ENCODE results near the gene CXXC5.
"Not testable (repeated sequence)": the region's sequence is repeated elsewhere in the genome, so short reads cannot be mapped to it uniquely, and the experiment has no call there.

The CXXC5 gene

DNA sequence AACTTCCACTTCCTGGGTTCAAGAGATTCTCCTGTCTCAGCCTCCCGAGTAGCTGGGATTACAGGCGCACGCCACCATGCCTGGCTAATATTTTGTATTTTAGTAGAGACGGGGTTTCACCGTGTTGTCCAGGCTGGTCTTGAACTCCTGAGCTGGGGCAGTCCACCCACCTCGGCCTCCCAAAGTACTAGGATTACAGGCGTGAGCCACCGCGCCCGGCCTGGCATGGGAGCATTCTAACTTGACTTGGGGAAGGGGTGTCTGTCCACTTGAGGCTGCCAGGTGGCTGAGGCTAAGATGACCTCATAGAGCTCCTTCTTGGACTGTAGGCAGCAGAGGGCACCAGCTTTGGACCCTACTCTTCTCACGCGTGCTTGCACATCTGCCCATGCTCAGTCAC lies 65.7 kb downstream of the CXXC5 start:
- DNase-seq: not testable (repeated sequence)

DNA sequence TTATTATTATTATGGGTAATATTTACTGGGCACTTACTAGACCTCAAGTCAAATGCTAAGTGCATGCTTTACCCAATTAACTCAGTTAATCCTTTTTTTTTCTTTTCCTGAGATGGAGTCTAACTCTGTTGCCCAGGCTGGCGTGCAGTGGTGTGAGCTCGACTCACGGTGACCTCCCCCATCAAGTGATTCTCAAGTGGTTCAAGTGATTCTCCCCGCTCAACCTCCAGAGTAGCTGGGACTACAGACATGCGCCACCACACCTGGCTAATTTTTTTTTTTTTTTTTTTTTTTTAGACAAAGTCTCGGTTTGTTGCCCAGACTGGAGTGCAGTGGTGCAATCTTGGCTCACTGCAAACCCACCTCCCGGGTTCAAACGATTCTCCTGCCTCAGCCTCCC lies 69.1 kb downstream of the CXXC5 start:
- DNase-seq: no peak

DNA sequence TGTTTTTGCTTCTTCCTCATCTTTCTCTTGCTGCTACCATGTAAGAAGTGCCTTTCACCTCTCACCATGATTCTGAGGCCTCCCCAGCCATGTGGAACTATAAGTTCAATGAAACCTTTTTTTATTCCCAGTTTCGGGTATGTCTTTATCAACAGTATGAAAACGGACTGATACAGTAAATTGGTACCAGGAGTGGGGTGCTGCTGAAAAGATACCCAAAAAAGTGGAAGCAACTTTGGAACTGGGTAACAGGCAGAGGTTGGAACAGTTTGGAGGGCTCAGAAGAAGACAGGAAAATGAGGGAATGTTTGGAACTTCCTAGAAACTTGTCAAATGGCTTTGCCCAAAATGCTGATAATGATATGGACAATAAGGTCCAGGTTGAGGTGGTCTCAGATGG lies 70.3 kb downstream of the CXXC5 start:
- DNase-seq: not testable (repeated sequence)

DNA sequence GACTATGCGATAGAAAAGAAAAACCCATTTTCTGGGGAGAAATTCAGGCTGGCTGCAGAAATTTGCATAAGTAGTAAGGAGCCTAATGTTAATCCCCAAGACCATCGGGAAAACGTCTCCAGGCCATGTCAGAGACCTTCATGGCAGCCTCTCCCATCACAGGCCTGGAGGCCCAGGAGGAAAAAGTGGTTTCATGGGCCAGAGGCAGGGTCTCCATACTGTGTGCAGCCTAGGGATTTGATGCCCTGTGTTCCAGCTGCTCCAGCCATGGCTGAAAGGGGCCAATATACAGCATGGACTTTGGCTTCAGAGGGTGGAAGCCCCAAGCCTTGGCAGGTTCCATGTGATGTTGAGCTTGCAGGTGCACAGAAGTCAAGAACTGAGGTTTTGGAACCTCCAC lies 71.8 kb downstream of the CXXC5 start:
- not testable (repeated sequence) for DNase-seq

DNA sequence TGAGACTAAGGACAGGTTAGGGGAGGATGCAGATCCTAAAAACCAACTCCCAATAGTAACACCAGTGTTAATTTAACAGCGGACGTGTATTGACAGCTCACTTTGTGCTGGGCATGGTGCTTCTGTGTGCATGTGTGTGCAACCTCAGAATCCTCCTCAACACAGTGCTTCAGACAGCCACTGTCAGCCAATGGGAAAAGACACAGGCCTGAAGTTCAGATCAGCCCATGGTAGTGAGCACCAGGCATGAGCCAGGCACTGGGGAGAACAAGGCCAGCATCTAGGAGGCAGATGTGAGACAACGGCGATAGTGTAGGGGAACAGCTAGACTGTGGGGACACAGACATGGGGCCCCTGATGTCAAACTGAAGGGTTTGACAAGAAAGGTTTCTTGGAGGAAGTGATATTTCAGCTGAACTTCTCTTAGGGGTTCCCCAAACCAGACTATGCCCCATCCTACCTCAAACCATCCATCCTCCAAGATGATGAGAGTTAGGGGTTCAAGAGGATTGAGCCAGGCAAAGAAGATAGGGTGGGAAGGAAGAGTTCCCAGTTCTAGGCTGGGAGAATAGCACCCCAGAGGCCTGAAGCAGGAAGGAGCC lies 75.9 kb downstream of the CXXC5 start:
- no peak for DNase-seq

DNA sequence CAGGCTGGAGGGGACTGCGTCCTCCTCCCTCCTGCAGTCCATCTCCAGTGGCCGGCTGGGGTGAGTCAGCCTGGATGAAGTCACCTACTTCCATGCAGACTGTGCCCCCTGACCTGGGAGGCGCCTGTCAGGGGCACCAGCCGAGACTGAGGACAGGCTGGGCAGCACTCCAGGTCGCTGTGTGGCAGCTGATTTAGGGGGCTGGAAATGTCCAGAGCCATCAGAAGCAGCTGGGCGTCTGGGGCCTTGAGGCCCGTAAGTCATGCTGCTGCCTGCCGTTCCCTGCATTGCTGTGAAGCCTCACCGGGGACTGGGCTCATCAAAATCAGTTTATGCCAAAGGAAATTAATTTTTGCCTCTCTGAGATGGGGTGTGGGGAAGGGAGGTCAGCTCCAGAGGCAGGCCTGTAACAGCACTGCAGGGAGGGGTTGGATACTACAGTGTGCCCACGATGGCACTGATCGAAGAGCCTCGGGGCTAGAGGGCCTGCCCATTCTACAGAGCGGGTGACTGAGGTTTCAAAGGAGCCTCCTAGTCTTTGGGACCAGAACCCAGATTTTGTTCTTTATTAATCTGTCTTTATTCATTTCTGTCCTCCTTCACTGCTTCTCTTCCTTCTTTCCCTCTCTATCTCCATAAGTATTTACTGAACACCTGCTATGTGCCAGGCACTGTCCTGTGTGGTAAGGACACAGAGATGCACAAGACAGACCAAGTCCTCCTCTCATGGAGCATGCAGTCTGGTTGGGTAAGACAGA lies 77.1 kb downstream of the CXXC5 start:
- no peak for DNase-seq

DNA sequence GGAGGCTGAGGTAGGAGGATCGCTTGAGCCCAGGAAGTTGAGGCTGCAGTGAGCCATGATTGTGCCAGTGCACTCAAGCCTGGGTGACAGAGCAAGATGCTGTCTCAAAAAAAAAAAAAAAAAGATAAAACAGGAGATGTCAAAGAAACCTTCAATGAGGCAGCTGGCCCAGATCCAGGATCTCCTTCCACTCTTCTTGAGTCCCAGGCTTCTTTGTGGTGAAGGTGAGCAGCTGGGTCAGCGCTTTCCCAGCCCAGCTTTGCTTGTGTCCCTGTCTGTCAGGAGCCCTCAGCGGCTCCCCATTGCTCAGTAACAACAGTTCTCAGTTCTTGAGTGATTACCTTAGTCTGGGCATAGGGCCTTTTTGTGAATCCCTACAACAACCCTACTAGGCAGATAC lies 78.1 kb downstream of the CXXC5 start:
- no peak for DNase-seq

DNA sequence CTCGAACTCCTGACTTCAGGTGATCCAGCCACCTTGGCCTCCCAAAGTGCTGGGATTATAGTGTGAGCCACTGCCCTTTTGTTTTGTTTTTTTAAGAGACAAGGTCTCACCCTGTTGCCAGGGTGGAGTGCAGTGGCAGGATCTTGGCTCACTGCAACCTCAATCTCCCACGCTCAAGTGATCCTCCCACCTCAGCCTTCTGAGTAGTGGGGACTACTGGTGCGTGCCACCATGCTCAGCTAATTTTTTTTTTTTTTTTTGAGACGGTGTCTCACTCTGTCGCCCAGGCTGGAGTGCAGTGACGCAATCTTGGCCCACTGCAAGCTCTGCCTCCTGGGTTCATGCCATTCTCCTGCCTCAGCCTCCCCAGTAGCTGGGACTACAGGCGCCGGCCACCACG lies 79.5 kb downstream of the CXXC5 start:
- DNase-seq: not testable (repeated sequence)

DNA sequence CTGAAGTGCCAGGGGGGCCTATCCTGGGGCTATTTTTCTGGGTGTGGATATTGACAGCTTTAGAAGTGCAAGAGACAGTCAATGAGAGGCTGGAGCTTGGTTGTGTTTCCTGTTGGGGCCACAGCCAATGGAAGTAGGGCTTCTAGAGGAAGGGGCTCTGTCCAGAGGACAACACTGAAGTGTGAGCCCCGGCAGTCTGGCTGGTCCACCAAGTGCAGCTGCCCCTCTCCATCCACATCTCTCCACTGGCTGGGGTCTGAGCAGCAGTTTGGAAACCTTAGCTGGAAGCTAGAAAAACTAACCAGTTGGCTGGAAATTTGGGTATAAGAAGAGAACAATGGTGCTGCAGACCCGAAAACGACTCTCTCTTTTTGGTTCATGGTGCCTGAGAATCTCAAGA lies 83.1 kb downstream of the CXXC5 start:
- DNase-seq: no peak

DNA sequence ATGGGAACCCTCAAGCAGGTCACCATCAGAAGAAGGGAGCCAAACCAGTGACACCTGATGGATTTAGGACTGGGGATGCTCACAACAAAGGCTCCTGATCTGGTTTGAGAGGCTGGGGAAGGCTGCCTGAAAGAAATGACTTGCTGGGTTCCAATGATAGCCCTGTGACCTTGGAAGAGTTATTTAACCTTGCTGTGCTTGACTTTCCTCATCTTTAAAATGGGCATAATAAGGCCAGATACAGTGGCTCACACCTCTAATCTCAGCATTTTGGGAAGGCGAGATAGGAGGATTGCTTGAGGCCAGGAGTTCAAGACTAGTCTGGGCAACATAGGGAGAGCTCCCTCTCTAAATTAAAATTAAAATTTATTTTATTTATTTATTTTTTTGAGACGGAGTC lies 83.9 kb downstream of the CXXC5 start:
- DNase-seq: no peak

DNA sequence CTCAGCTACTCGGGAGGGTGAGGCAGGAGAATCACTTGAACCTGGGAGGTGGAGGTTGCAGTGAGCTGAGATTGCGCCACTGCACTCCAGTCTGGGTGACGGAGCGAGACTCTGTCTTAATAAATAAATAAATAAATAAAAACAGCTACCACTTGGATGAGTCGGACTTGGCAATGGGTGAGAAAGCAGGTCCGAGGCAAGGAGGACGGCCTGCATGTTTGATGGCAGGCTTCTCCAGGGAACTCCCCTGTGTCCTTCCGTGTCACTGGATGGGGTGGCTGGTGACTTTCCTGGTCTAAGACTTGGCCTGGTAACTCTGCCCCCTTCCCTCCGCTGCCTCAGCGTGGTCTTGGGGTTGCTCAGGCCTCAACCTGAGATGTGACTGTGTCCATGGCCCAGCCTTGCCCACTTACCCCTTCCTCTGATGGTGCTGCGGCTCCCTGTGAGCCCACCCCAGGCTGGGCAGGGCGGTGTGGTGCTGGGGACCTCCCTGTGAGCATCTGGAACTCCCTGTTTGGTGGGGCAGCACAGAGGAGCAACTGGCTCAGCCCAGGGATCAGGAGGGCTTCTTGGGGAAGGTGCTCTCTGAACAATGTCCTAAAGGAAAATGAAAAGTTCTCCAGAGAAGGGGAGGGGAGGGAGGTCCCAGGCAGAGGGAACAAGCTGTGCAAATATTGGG lies 85.0 kb downstream of the CXXC5 start:
- DNase-seq: peak in 1 of 2 experiments; percentile 85
